HepG2 (cell line): ENCODE data around the gene ADAMTS16. TPM values are rescaled to one million over a fixed set of nuclear protein-coding genes. Genes with fewer than 3 reads are reported as not detected.

ENCODE experiments used
- ATAC-seq: fragments of 200-7000 bp; cut with Tn5 transposase; 3 replicates; pipeline ENCODE4 v1.9.1; 2020; ENCODE audit warnings: mild to moderate bottlenecking, moderate library complexity
- BruUV-seq: library from RNA; stranded (reverse); fragments of 400-500 nt; replicated peaks from 2 replicates; lab custom pipeline; 2021; lab: Mats Ljungman, UMichigan
- CTCF ChIA-PET: fragments of 300-600 bp; formaldehyde crosslinking; extraction: SDS; loops from one replicate; lab custom pipeline; 2021; ENCODE audit warnings: low total read pairs, inconsistent platforms, low intra/inter-chr PET ratio; lab: Yijun Ruan, JAX
- POLR2A ChIA-PET: fragments of 350-600 bp; sonication (Branson Sonifier 250); formaldehyde crosslinking; loops from one replicate; lab custom pipeline; 2020; ENCODE audit warnings: antibody characterized with exemption, inconsistent platforms; lab: Yijun Ruan, JAX
- DNase-seq: peaks from one replicate; pipeline ENCODE4 v3.0.0-alpha.2; 2015; ENCODE audit warnings: low spot score
- FAIRE-seq: peaks from 3 replicates; lab custom pipeline; 2011; peaks lifted over from hg19 to GRCh38; lab: Jason Lieb, UNC
- H2AFZ ChIP-seq: one replicate; pipeline ENCODE4 v1.6.1; 2011; ENCODE audit warnings: low read length, inconsistent platforms
- H3K27ac ChIP-seq: fragments of 300-600 bp; 3 replicates; pipeline ENCODE4 v1.8.0; 2011; ENCODE audit warnings: mixed run types, mild to moderate bottlenecking, mixed read lengths, low read length, inconsistent platforms; ENCODE audit not compliant: insufficient read depth; ENCODE audit errors: extremely low read length
- H3K27me3 ChIP-seq, 2 experiments: fragments of 200-600 bp in 1 of 2; 2 replicates in 1 of 2; 3 replicates in 1 of 2; pipeline versions ENCODE4 v1.6.0 to v1.8.0; 2011; ENCODE audit warnings: low read length in 2 of 2, mild to moderate bottlenecking in 2 of 2, moderate library complexity in 2 of 2, inconsistent platforms in 1 of 2; ENCODE audit not compliant: insufficient read depth in 2 of 2, control insufficient read depth in 1 of 2
- H3K36me3 ChIP-seq, 2 experiments: fragments of 200-600 bp in 1 of 2; replicated peaks in 1 of 2; 2 replicates in 1 of 2; 3 replicates in 1 of 2; pipeline versions ENCODE4 v1.5.1 to v1.8.0; 2011; ENCODE audit warnings: low read length in 2 of 2, inconsistent platforms in 1 of 2; ENCODE audit not compliant: insufficient read depth in 2 of 2, control insufficient read depth in 1 of 2
- H3K4me1 ChIP-seq: 2 replicates; pipeline ENCODE4 v1.5.1; 2012; ENCODE audit warnings: low read length, inconsistent platforms; ENCODE audit not compliant: insufficient read depth
- H3K4me2 ChIP-seq: 2 replicates; pipeline ENCODE4 v1.6.0; 2011; ENCODE audit warnings: low read depth, low read length, inconsistent platforms
- H3K4me3 ChIP-seq, 3 experiments: fragments of 200-600 bp in 1 of 3; sonication (generic), shearing (Covaris generic) in 1 of 3; replicated peaks in 1 of 3; 2 replicates each; pipeline ENCODE4 v1.5.1; 2011 to 2016; ENCODE audit warnings: low read length in 3 of 3, inconsistent platforms in 2 of 3, low read depth in 2 of 3, mild to moderate bottlenecking in 2 of 3, control low read depth in 1 of 3, mixed read lengths in 1 of 3; ENCODE audit not compliant: insufficient read depth in 1 of 3
- H3K79me2 ChIP-seq: one replicate; pipeline ENCODE4 v1.6.1; 2011; ENCODE audit warnings: low read length, inconsistent platforms; ENCODE audit not compliant: insufficient read depth
- H3K9ac ChIP-seq: 2 replicates; pipeline ENCODE4 v1.6.0; 2011; ENCODE audit warnings: mild to moderate bottlenecking, low read depth, low read length, inconsistent platforms; ENCODE audit not compliant: insufficient read depth
- H3K9me3 ChIP-seq: 2 replicates; pipeline ENCODE4 v1.5.1; 2012; ENCODE audit warnings: mild to moderate bottlenecking, low read length
- H4K20me1 ChIP-seq: 2 replicates; pipeline ENCODE4 v1.6.0; 2011; ENCODE audit warnings: inconsistent platforms, mild to moderate bottlenecking, low read length, moderate library complexity; ENCODE audit not compliant: insufficient read depth
- JUN ChIP-seq: sonication (generic); formaldehyde crosslinking; IDR thresholded peaks from 2 replicates; pipeline ENCODE4 v1.4.0; 2020; ENCODE audit warnings: mild to moderate bottlenecking, missing genetic modification reagents
- NFKB2 ChIP-seq: sonication (generic); formaldehyde crosslinking; IDR thresholded peaks from 2 replicates; pipeline ENCODE4 v1.4.0; 2020; ENCODE audit warnings: missing genetic modification reagents, borderline replicate concordance
- ZNF263 ChIP-seq: sonication (generic); formaldehyde crosslinking; IDR thresholded peaks from 2 replicates; pipeline ENCODE4 v1.4.0; 2020; ENCODE audit warnings: missing genetic modification reagents
- WGBS: methylation state at CpG from one replicate; pipeline ENCODE4 v1.1.6; 2017; ENCODE audit warnings: low lambda C conversion rate; 5-methylcytosine and 5-hydroxymethylcytosine counted together
- in situ Hi-C: cut with HindIII; loops from 2 replicates; pipeline ENCODE4 v1.10.0; 2017; ENCODE audit warnings: low pct_unique_long_range_greater_than_20kb; ENCODE audit not compliant: extremely low pct_ligation_motif_present
- intact Hi-C: fragments of 100-400 bp; cut with micrococcal nuclease; formaldehyde crosslinking; loops from one replicate; pipeline ENCODE4 v1.10.0; 2022; ENCODE audit not compliant: unreplicated experiment
- polyA plus RNA-seq, 8 experiments: library from polyadenylated mRNA; depleted of rRNA in 3 of 8; stranded (reverse) in 7 of 8; unstranded in 1 of 8; fragments of >200 nt; fragmentation: Illumina TruSeq in 4 of 8; extraction: Trizol in 4 of 8; gene quantifications; 2 replicates each; pipeline versions ENCODE4 v1.2.1 to v1.2.3, GENCODE V29; 2011 to 2016; ENCODE audit warnings: low read depth in 4 of 8, missing spikeins in 1 of 8, mixed read lengths in 1 of 8; ENCODE audit not compliant: insufficient read depth in 1 of 8
- total RNA-seq, 5 experiments: library from RNA; depleted of rRNA; stranded (reverse); fragments of >200 nt; fragmentation: Illumina TruSeq; extraction: Trizol; gene quantifications; 2 replicates each; pipeline ENCODE4 v1.2.3, GENCODE V29; 2016; ENCODE audit warnings: low read depth in 1 of 5
- TF ChIP-seq, protein P1 (sequence below): fragments of 450-650 bp; IDR thresholded peaks from 2 replicates; pipeline ENCODE4 v1.6.1; 2016

Gene ADAMTS16
- total and polyA plus RNA-seq, 2 of the 13 experiments (the other 11 are each of a cell fraction or from before 2014, with no cell fraction given), result 0.02 to 0.03 TPM

DNA sequence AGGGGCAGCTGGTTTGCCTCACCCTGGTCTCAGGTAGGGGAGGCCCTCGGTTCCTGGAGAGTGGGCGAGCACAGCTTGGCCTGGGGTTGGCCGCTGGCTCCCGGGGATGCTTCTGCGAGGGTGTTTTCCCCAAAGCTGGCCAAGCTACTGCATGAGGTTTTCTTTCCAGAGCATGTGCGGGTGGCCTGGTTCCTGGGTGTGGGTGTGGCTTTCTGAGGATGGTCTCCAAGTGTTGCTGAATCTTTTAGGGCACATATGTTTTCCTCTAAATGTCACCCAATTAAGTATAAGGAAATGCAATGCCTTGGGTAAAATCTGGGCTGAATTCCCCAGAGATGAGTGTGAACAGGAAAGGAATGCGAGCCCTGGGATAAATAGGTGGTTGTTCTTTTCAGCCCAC is 166.6 kb downstream of the ADAMTS16 start:
- 65% methylated on average over 6 of the region's 7 CpGs for WGBS
- POLR2A ChIA-PET, result no interaction called here
- H3K27me3 ChIP-seq, result no peaks in the 10 kb centered on the region
- CTCF ChIA-PET, result no interaction called here
- H4K20me1 ChIP-seq, result no peaks in the 10 kb centered on the region
- no peaks in the 10 kb centered on the region for H3K36me3 ChIP-seq
- intact Hi-C loops (no loop called here), in situ Hi-C loops (no loop called here)
- no peaks in the 10 kb centered on the region for H3K4me1 ChIP-seq
- H3K27ac ChIP-seq, result no peak overlapping the region
- H3K9me3 ChIP-seq, result peaks cover 7% of the 10 kb centered on the region; the same call in 1 of the 2 replicates
- FAIRE-seq (no peak), ATAC-seq (no peak), DNase-seq (no peak)
- no peak overlapping the region for H2AFZ ChIP-seq
- H3K4me2 ChIP-seq, result no peak overlapping the region
- H3K4me3 ChIP-seq, result no peak overlapping the region
- H3K79me2 ChIP-seq, result no peaks in the 10 kb centered on the region
- TF ChIP-seq, protein P1, sequence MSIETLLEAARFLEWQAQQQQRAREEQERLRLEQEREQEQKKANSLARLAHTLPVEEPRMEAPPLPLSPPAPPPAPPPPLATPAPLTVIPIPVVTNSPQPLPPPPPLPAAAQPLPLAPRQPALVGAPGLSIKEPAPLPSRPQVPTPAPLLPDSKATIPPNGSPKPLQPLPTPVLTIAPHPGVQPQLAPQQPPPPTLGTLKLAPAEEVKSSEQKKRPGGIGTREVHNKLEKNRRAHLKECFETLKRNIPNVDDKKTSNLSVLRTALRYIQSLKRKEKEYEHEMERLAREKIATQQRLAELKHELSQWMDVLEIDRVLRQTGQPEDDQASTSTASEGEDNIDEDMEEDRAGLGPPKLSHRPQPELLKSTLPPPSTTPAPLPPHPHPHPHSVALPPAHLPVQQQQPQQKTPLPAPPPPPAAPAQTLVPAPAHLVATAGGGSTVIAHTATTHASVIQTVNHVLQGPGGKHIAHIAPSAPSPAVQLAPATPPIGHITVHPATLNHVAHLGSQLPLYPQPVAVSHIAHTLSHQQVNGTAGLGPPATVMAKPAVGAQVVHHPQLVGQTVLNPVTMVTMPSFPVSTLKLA, result peak; percentile 61
- no peak for TF ChIP-seq JUN
- H3K9ac ChIP-seq, result no peak overlapping the region
- no TSS peak for BruUV-seq

DNA sequence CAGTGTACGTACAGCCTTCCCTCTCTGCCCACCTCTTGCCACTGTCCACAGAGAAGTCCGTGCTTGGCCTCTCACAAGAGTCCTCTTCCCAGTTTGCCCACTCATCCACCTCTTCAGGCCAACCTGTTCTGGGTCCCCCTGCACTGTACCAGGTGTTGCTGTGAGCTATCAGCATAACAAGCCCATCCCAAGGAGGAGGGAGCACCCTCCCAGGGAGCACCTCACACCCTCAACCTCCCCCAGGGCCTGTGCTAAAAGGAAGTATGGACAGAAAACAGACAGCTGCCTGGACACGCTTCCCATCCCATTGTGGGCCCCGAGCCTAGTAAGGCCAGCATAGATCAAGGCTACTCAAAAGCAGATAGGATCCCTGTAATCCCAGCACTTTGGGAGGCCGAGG is 168.2 kb downstream of the ADAMTS16 start:
- H3K4me1 ChIP-seq, result peaks cover 11% of the 10 kb centered on the region
- in situ Hi-C loops, result no loop called here
- H3K4me2 ChIP-seq, result no peak overlapping the region
- H3K4me3 ChIP-seq, result no peak overlapping the region
- H3K9ac ChIP-seq, result no peak overlapping the region
- no peak for FAIRE-seq
- no peaks in the 10 kb centered on the region for H3K36me3 ChIP-seq
- H4K20me1 ChIP-seq, result no peaks in the 10 kb centered on the region
- POLR2A ChIA-PET, result no interaction called here
- CTCF ChIA-PET, result no interaction called here
- no peak for DNase-seq
- no peak overlapping the region for H3K27ac ChIP-seq
- BruUV-seq, result no TSS peak
- no peaks in the 10 kb centered on the region for H3K79me2 ChIP-seq
- intact Hi-C loops, result no loop called here
- ATAC-seq, result no peak
- TF ChIP-seq ZNF263 (CRISPR knock-in tag), result peak; percentile 82
- no peak for TF ChIP-seq NFKB2 (CRISPR knock-in tag)
- WGBS, result 69% methylated on average over 2 of the region's 5 CpGs
- no peak overlapping the region for H2AFZ ChIP-seq
- no peaks in the 10 kb centered on the region for H3K27me3 ChIP-seq
- H3K9me3 ChIP-seq, result no peaks in the 10 kb centered on the region
